ENCODE data around the gene CDC5L.

Gene CDC5L

GRCh38 chr6:44477293-44477894 lies 89.9 kb downstream of the CDC5L start:
- DNase-seq, result no peak

DNA sequence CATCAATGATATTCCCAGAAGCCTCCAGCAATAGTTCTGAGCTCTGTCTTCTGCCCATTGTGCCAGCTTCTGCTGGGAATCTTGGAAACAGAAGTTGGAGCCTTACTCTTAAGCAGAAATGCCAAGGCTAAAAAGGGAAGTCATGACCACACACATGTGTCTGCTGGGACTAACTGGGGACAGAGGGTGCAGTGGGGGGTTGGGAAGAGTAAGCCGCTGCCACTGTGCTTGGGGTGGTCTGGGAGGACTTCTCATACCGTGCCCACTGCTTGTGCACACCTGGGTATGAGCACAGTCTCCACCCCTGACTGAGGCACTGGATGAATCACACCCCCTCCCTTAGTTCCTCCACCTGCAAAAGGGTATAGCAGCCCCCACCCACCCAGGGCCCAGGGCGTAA lies 90.7 kb downstream of the CDC5L start:
- DNase-seq, result no peak

DNA sequence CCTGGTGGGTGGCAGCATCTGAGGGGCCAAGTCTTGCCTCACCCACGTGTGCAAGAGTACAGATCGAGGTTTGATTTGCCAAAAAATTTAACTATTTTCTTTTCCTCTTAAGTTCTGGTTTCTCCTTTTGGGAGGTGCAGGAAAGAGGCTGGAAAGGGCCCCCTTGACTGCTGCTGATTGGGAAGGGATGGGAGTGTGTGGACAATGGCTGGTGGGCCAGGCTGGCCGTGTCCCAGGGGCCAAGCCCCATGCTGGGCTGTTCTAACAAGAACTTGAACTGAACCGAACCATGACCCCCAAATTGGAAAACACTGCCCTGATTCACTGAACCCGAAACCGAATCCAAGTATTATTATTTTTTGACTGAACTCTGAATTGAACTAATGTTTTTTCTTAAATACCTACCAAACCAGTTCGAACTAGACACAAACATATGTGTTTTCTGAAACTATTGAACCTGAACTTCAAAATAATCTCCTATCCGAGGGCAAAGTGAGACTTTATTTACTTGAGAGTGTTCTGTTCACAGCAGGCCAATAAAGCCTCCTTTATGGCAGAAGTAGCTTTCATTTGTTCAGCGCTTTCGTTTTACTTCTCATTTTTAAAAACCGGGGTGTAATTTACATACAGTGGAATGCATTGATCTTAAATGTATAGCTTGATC lies 91.2 kb downstream of the CDC5L start:
- DNase-seq, result no peak

- no peak for DNase-seq
Observed at GRCh38 chr6:44480097-44480541, 92.6 kb downstream of the CDC5L start.

DNA sequence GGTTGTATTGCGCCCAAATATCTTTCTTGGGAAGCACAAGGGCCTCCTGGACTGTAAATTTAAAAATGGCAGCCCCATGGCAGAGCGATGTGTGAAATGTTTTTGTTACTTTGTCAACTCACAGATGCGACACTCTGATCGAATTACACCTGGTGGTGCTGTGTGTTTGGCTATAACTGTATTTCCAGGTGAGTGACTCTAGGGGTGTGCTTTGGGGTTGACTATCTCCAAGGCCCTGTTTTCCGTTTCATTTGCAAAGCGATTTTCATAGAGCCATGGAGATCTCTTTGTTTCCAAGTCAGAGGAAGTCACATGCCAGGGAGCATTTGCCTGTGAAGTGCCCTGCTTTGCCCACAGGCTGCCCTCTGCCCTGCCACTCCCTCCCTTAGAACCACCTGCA lies 93.5 kb downstream of the CDC5L start:
- no peak for DNase-seq

DNA sequence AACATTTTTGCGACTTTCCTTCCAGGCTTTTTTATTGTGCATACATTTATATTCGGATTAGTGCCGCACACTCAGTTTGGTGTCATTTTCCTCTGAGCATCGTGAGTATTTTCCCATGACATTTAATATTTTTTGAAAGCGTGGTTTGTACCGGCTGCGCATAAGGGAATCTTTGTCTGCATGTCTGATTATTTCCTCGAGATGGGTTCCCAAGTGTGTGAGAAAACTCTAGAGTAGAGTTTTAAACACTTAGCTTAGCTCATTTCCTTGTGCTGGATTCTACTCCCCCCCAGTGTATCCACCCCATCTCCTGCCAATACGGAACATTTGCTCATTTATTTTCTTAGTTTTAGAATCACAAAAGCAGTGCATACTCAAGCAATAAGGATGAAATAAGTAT lies 94.3 kb downstream of the CDC5L start:
- DNase-seq, result no peak

DNA sequence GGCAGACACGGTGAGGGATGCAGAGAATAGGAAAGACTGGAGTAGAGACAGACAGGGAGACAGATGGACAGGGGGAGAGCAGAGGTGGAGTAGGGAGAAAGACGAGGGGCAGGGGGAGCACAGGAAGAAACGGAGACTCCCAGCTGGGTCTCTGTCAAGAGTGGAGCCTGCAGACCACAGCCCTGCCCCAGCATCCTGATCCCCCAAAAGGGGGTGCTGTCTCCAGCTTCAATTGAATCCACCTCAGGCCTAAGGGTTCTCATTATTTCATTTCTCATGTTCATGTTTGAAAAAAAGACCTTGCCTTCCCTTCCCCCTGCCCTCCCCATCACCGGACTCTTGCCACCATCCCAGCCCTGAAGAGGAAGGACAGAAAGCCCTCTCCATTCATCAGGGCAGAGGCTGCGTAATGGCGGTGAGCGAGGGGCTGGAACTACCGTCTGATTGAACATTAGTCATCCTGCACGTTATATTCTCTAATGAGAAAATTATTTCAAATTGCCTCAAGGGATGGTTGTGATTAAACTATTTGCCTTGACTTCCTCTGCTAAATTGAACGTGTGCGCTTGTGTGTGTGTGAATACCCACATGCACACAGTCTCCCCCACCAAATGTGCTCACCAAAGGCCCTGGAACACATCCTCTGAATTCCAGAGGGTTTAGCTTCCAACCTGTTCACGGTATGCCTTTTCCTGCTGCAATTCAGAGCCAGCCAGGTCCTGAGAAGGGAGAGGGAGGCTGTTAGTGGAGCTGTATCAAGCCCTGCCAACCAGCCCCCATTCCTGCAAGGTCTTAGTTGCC lies 98.3 kb downstream of the CDC5L start:
- no peak for DNase-seq

- DNase-seq, result no peak
Observed at GRCh38 chr6:44487002-44487401, 99.5 kb downstream of the CDC5L start.

- DNase-seq, result no peak
Observed at GRCh38 chr6:44487586-44487985, 100.1 kb downstream of the CDC5L start.

GRCh38 chr6:44489910-44490604 lies 102.6 kb downstream of the CDC5L start:
- DNase-seq, result no peak

GRCh38 chr6:44493132-44493531 lies 105.6 kb downstream of the CDC5L start:
- DNase-seq, result no peak

GRCh38 chr6:44493593-44493992 lies 106.1 kb downstream of the CDC5L start:
- no peak for DNase-seq

DNA sequence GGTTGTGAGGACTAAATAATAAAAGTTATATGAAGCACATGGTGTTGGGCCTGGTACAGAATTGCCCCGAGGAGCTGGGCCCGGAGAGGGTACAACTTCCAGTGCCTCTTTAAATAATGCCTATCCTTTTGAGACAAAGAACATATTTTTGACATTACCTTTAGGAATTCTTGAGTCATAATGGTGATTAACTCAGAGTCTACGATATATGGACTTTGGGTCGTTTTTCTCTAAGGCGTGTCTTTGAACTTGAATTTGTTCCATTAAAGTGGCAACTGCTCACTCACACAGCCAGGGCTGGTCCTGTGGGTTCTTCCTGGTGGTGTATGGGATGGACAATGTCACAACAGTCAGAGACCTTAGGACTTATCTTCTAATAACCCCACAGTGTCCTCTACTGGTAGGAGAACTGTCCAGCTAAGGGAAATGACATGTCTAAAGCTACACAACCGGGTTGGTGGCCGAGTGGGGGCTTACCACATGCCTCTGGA lies 106.5 kb downstream of the CDC5L start:
- no peak for DNase-seq

GRCh38 chr6:44495036-44495901 lies 107.8 kb downstream of the CDC5L start:
- peak; percentile 40 for DNase-seq

- DNase-seq, result no peak
Observed at GRCh38 chr6:44496665-44497369, 109.3 kb downstream of the CDC5L start.

DNA sequence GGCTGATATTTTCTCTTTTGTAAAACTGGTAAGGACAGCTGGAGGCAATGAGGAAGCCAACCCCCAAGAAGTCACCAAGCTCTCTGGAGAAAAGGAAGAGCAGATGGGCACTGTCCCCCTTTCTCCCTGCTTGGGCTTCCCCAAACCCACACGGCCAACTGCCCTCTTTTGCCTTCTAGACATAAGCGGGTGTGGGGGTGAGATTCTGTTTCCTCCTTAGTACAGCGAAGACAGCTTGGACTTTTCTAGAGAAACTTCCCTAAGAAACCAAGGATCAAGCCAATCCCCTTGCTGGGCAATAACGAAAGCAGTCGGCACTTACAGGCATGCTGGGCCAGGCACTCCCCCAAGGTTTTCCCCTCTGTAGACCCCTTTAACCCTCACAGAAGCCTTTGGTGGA lies 110.3 kb downstream of the CDC5L start:
- DNase-seq, result no peak

DNA sequence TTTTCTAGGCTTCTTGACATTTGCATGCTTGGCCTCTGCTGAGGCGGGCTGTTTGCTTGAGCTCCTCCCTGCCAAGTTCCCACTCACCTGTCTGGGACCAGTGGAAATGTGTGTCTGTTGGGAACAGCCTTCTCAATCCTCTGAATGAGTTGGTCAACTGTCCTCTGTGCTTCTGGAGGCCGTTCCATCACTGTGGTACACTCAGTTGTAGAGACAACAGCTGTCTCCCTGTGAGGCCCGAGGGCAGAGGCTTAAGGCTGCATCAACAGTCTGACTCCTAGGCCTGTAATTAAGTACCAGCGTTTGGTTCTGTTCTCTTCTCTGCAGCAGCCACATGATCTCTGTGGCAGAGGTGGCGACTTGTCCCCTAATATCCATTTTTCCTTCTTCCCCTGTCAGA lies 110.9 kb downstream of the CDC5L start:
- DNase-seq, result no peak

DNA sequence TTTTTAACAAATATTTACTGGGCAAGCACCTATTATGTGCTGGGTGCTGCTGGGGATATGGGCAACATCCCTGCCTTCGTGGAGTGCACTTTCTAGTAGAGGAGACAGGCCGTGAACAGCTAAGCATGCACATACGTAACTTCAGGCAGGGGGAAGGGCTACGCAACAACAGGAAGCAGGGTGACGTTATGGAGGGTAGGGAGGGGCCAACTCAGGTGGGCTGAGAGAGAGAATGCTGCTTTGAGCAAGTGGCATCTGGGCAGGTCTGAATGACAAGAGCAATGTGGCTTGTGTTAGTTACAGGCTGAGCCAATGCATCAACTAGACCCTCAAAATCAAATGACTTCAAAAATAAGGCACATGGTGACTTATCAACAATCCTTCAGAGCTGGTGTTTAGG lies 112.1 kb downstream of the CDC5L start:
- DNase-seq, result no peak
